H1 (cell line): ENCODE data around the gene CEACAM21. TPM values are rescaled to one million over a fixed set of nuclear protein-coding genes. Genes with fewer than 3 reads are reported as not detected.

Source experiments
- CTCF ChIP-seq, 3 experiments: IDR thresholded peaks; 1 replicate in 2 of 3; 2 replicates in 1 of 3; pipeline versions ENCODE4 v1.5.1 to v1.6.1; 2011; ENCODE audit warnings: low read length in 3 of 3, mild to moderate bottlenecking in 3 of 3, inconsistent platforms in 2 of 3, low read depth in 1 of 3, moderate library complexity in 1 of 3; ENCODE audit not compliant: insufficient read depth in 1 of 3; ENCODE audit errors: control extremely low read depth in 1 of 3
- EP300 ChIP-seq, 2 experiments: IDR thresholded peaks; 1 replicate in 1 of 2; 2 replicates in 1 of 2; pipeline ENCODE4 v1.6.1; 2011 to 2012; ENCODE audit warnings: low read depth in 2 of 2, low read length in 2 of 2, mild to moderate bottlenecking in 2 of 2, borderline replicate concordance in 1 of 2, inconsistent platforms in 1 of 2, moderate library complexity in 1 of 2
- KDM1A ChIP-seq: fragments of 200-600, 300-600 bp; sonication (generic); IDR thresholded peaks from 2 replicates; pipeline ENCODE4 v1.7.1; 2016; ENCODE audit warnings: mild to moderate bottlenecking, low read length, borderline replicate concordance
- NRF1 ChIP-seq: IDR thresholded peaks from 2 replicates; pipeline ENCODE4 v1.6.1; 2011; ENCODE audit warnings: mild to moderate bottlenecking, low read depth, low read length, improper control_type of control experiment
- polyA plus RNA-seq, 7 experiments: library from polyadenylated mRNA; depleted of rRNA in 3 of 7; stranded (reverse) in 5 of 7; unstranded in 2 of 7; fragments of >200 nt in 5 of 7; fragments of 200-250 nt in 2 of 7; gene quantifications; 1 replicate in 5 of 7; 2 replicates in 1 of 7; 4 replicates in 1 of 7; pipeline versions ENCODE4 v1.2.1 to v1.2.3, GENCODE V29; 2011 to 2013; ENCODE audit warnings: missing spikeins in 2 of 7, mixed read lengths in 2 of 7
- total RNA-seq: library from RNA; stranded (reverse); fragmentation: NEBNext Ultra II Directional; extraction: Animal tissue kit (Norgen Biotek cat#: 25700); gene quantifications from 2 replicates; pipeline ENCODE4 v1.2.1, GENCODE V29; 2021

CEACAM21 gene
- total and polyA plus RNA-seq, 2 of the 8 experiments (the other 6 are each of a cell fraction or from before 2014, with no cell fraction given) = not detected

GRCh38 chr19:41548047-41548446, 27.9 kb upstream of the CEACAM21 start (continued):
- no peak for TF ChIP-seq EP300 (IDR thresholded peaks at IDR 0.05; ENCODE audit: borderline replicate concordance in 1 of 2, low read depth in 2 of 2, low read length in 2 of 2)
- no peak for TF ChIP-seq KDM1A
- no peak for TF ChIP-seq NRF1
- TF ChIP-seq CTCF (IDR thresholded peaks at IDR 0.05; ENCODE audit: control extremely low read depth in 1 of 3, insufficient read depth in 1 of 3, low read depth in 1 of 3, low read length in 3 of 3) = no peak
